SK-N-DZ (cell line): ENCODE data around the gene NR3C2.
"Not testable (repeated sequence)": the region's sequence is repeated elsewhere in the genome, so short reads cannot be mapped to it uniquely, and the experiment has no call there.

Experiments
- DNase-seq: peaks from one replicate; pipeline ENCODE4 v3.0.0-alpha.2; 2015; ENCODE audit warnings: low spot score

NR3C2 gene

GRCh38 chr4:148369919-148370318 lies 72.3 kb downstream of the NR3C2 start:
- no peak for DNase-seq

- DNase-seq = no peak
These were observed 74.5 kb downstream of the NR3C2 start for GRCh38 chr4:148367756-148368155.

GRCh38 chr4:148366251-148366650 lies 76.0 kb downstream of the NR3C2 start:
- DNase-seq = no peak

GRCh38 chr4:148364525-148364924 lies 77.7 kb downstream of the NR3C2 start:
- no peak for DNase-seq

- DNase-seq = no peak
These were observed 82.4 kb downstream of the NR3C2 start for GRCh38 chr4:148359769-148360168.

GRCh38 chr4:148355442-148356123 lies 86.6 kb downstream of the NR3C2 start:
- DNase-seq = no peak

GRCh38 chr4:148354186-148354585 lies 88.0 kb downstream of the NR3C2 start:
- DNase-seq = no peak

GRCh38 chr4:148353571-148353970 lies 88.6 kb downstream of the NR3C2 start:
- no peak for DNase-seq

GRCh38 chr4:148349153-148349552 lies 93.1 kb downstream of the NR3C2 start:
- no peak for DNase-seq

GRCh38 chr4:148346657-148347056 lies 95.6 kb downstream of the NR3C2 start:
- no peak for DNase-seq

- DNase-seq = no peak
These were observed 96.7 kb downstream of the NR3C2 start for GRCh38 chr4:148345509-148345908.

GRCh38 chr4:148344941-148345340 lies 97.3 kb downstream of the NR3C2 start:
- no peak for DNase-seq

- no peak for DNase-seq
These were observed 97.9 kb downstream of the NR3C2 start for GRCh38 chr4:148344352-148344751.

GRCh38 chr4:148341980-148342800 lies 100.0 kb downstream of the NR3C2 start:
- DNase-seq = no peak

- no peak for DNase-seq
These were observed 107.1 kb downstream of the NR3C2 start for GRCh38 chr4:148335133-148335532.

GRCh38 chr4:148333265-148333664 lies 108.9 kb downstream of the NR3C2 start:
- DNase-seq = no peak

- DNase-seq = no peak
These were observed 109.7 kb downstream of the NR3C2 start for GRCh38 chr4:148332486-148332885.

GRCh38 chr4:148330724-148331123 lies 111.5 kb downstream of the NR3C2 start:
- DNase-seq = no peak

GRCh38 chr4:148330161-148330560 lies 112.1 kb downstream of the NR3C2 start:
- DNase-seq = no peak

GRCh38 chr4:148329751-148330150 lies 112.5 kb downstream of the NR3C2 start:
- no peak for DNase-seq

GRCh38 chr4:148327683-148328082 lies 114.5 kb downstream of the NR3C2 start:
- no peak for DNase-seq

- DNase-seq = not testable (repeated sequence)
These were observed 118.9 kb downstream of the NR3C2 start for GRCh38 chr4:148323316-148323715.

- DNase-seq = no peak
These were observed 127.2 kb downstream of the NR3C2 start for GRCh38 chr4:148315049-148315448.
